ENCODE data around the gene ATP8A2.
A peak's percentile ranks its signal among the peaks of the same experiment; 100 is the strongest.

Gene ATP8A2

DNA sequence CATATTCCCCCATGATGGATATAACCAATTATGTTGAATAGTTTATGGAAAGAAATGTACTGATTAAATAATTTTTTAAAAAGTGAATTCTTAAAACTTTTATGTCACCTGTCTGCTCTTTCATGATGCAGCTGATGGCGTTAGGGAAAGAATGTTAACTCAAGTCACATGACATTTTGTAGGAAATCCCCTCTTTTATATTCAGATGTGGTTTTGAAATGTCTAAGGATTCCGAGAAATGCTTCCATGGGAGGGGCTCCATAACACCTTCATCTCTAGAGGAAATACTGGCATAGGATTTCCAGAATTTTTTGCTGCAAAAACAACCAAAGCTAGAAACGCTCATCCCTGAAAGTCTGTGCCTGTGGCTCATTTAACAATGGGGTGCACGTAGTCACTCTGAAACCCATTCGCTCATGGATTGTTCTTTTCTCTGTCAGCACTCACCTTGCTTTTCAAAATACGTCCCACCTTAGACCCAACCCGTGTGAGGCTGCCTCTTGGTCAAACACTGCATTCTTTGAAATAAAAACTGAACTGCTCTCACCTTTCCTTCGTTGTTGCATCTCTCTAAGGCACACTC is 391.1 kb downstream of the ATP8A2 start:
- H3K9ac ChIP-seq (ENCODE audit: insufficient read length), result no peak overlapping the region
- H3K9me3 ChIP-seq (ENCODE audit: low read depth, low read length), result no peaks in the 10 kb centered on the region
- no peak overlapping the region for H3K27ac ChIP-seq
- no peak for DNase-seq (ENCODE audit: low read depth, low spot score)
- H3K36me3 ChIP-seq (ENCODE audit: insufficient read depth, low read length), result no peaks in the 10 kb centered on the region
- H3K4me3 ChIP-seq, result no peak overlapping the region
- TF ChIP-seq EZH2 (IDR thresholded peaks at IDR 0.05), result no peak
- no peak for TF ChIP-seq FOXP2 (optimal IDR thresholded peaks at IDR 0.05; ENCODE audit: control extremely low read depth, extremely low read length, insufficient read depth)
- TF ChIP-seq POLR2AphosphoS5 (IDR thresholded peaks at IDR 0.05; ENCODE audit: borderline replicate concordance, low read depth, low read length), result no peak

DNA sequence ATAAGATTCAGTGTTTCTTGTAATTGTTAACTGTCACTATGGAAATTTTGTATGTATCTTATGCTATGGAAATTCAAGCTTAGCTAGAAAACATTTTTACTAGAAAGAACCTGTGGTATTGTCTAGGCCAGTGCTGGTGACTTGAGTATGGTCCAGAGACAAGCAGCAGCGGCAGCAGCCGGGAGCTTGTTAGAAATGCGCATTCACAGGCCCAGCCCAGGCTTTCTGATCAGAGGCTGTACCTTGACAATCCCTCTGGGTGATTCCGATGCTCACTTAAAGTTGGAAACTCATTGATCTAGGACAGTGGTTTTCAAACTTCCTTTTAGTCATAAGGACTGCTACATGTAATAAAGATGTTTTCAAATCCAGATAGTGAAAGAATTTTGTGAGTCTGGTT is 392.6 kb downstream of the ATP8A2 start:
- Histone ChIP-seq H3K4me3 (no peak overlapping the region), H3K9ac (ENCODE audit: insufficient read length) (no peak overlapping the region), H3K27ac (no peak overlapping the region), H3K36me3 (ENCODE audit: insufficient read depth, low read length) (no peaks in the 10 kb centered on the region), H3K9me3 (ENCODE audit: low read depth, low read length) (no peaks in the 10 kb centered on the region)
- DNase-seq (ENCODE audit: low read depth, low spot score), result no peak
- TF ChIP-seq EZH2 (IDR thresholded peaks at IDR 0.05) (no peak), FOXP2 (optimal IDR thresholded peaks at IDR 0.05; ENCODE audit: control extremely low read depth, extremely low read length, insufficient read depth) (no peak), POLR2AphosphoS5 (IDR thresholded peaks at IDR 0.05; ENCODE audit: borderline replicate concordance, low read depth, low read length) (no peak)

GRCh38 chr13:25765266-25765665 is 393.5 kb downstream of the ATP8A2 start:
- TF ChIP-seq FOXP2 (optimal IDR thresholded peaks at IDR 0.05; ENCODE audit: control extremely low read depth, extremely low read length, insufficient read depth), result no peak
- no peak for TF ChIP-seq POLR2AphosphoS5 (IDR thresholded peaks at IDR 0.05; ENCODE audit: borderline replicate concordance, low read depth, low read length)
- TF ChIP-seq EZH2 (IDR thresholded peaks at IDR 0.05), result no peak
- no peak for DNase-seq (ENCODE audit: low read depth, low spot score)
- Histone ChIP-seq H3K9me3 (ENCODE audit: low read depth, low read length) (no peaks in the 10 kb centered on the region), H3K27ac (no peak overlapping the region), H3K9ac (ENCODE audit: insufficient read length) (no peak overlapping the region), H3K36me3 (ENCODE audit: insufficient read depth, low read length) (no peaks in the 10 kb centered on the region), H3K4me3 (no peak overlapping the region)

GRCh38 chr13:25766576-25766975 is 394.8 kb downstream of the ATP8A2 start:
- no peak for DNase-seq (ENCODE audit: low read depth, low spot score)
- H3K27ac ChIP-seq, result no peak overlapping the region
- no peak for TF ChIP-seq EZH2 (IDR thresholded peaks at IDR 0.05)
- no peak for TF ChIP-seq POLR2AphosphoS5 (IDR thresholded peaks at IDR 0.05; ENCODE audit: borderline replicate concordance, low read depth, low read length)
- no peak for TF ChIP-seq FOXP2 (optimal IDR thresholded peaks at IDR 0.05; ENCODE audit: control extremely low read depth, extremely low read length, insufficient read depth)
- no peaks in the 10 kb centered on the region for H3K36me3 ChIP-seq (ENCODE audit: insufficient read depth, low read length)
- H3K9me3 ChIP-seq (ENCODE audit: low read depth, low read length), result no peaks in the 10 kb centered on the region
- H3K4me3 ChIP-seq, result no peak overlapping the region
- H3K9ac ChIP-seq (ENCODE audit: insufficient read length), result no peak overlapping the region

DNA sequence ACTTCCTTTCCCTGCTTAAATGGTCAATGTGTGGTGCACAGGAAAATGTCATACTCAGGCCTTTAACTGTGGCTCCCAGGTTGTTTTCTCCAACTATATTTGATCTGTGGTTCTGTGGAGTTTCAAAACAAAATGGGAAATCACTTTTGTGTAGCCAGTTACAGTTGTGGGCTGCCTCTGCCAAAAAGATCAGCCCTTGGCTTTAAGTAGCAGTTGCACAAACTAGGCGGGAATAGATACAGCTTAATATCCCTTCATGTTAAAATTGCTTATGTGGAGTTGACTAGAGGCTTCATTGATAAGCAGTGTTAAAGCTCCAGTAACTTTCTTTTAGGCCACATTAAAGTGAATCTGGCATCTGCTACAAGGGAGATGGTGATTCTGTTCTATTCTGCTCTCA is 395.2 kb downstream of the ATP8A2 start:
- H3K36me3 ChIP-seq (ENCODE audit: insufficient read depth, low read length), result no peaks in the 10 kb centered on the region
- H3K9ac ChIP-seq (ENCODE audit: insufficient read length), result no peak overlapping the region
- DNase-seq (ENCODE audit: low read depth, low spot score), result no peak
- H3K4me3 ChIP-seq, result no peak overlapping the region
- no peak overlapping the region for H3K27ac ChIP-seq
- TF ChIP-seq POLR2AphosphoS5 (IDR thresholded peaks at IDR 0.05; ENCODE audit: borderline replicate concordance, low read depth, low read length), result no peak
- TF ChIP-seq EZH2 (IDR thresholded peaks at IDR 0.05), result no peak
- TF ChIP-seq FOXP2 (optimal IDR thresholded peaks at IDR 0.05; ENCODE audit: control extremely low read depth, extremely low read length, insufficient read depth), result no peak
- H3K9me3 ChIP-seq (ENCODE audit: low read depth, low read length), result no peaks in the 10 kb centered on the region

- no peak for DNase-seq (ENCODE audit: low read depth, low spot score)
- no peak overlapping the region for H3K27ac ChIP-seq
These were observed 396.6 kb downstream of the ATP8A2 start for GRCh38 chr13:25768376-25768775.

DNA sequence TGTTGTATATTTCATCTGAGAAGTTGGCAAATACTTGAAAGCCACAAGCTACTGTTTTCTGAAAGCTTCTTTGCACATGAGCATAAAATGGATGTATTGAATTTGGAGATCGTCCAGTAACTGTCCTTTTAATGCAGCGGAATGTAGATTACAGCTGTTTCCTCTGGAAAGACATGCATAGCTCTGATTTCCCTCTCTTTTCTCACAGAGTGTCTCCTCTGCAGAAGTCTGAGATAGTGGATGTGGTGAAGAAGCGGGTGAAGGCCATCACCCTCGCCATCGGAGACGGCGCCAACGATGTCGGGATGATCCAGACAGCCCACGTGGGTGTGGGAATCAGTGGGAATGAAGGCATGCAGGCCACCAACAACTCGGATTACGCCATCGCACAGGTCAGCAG is 397.1 kb downstream of the ATP8A2 start:
- H3K4me3 ChIP-seq, result 0 out of 2 replicates have a peak overlapping the region, but pooled peaks have one; percentile 6
- DNase-seq (ENCODE audit: low read depth, low spot score), result no peak
- no peak overlapping the region for H3K27ac ChIP-seq
- H3K9me3 ChIP-seq (ENCODE audit: low read depth, low read length), result no peaks in the 10 kb centered on the region
- H3K9ac ChIP-seq (ENCODE audit: insufficient read length), result no peak overlapping the region
- TF ChIP-seq FOXP2 (optimal IDR thresholded peaks at IDR 0.05; ENCODE audit: control extremely low read depth, extremely low read length, insufficient read depth), result no peak
- no peak for TF ChIP-seq EZH2 (IDR thresholded peaks at IDR 0.05)
- no peak for TF ChIP-seq POLR2AphosphoS5 (IDR thresholded peaks at IDR 0.05; ENCODE audit: borderline replicate concordance, low read depth, low read length)
- no peaks in the 10 kb centered on the region for H3K36me3 ChIP-seq (ENCODE audit: insufficient read depth, low read length)

More at GRCh38 chr13:25768376-25768775, 396.6 kb downstream of the ATP8A2 start:
- Histone ChIP-seq H3K4me3 (0 out of 2 replicates have a peak overlapping the region, but pooled peaks have one; percentile 6), H3K9ac (ENCODE audit: insufficient read length) (no peak overlapping the region), H3K9me3 (ENCODE audit: low read depth, low read length) (no peaks in the 10 kb centered on the region), H3K36me3 (ENCODE audit: insufficient read depth, low read length) (no peaks in the 10 kb centered on the region)
- TF ChIP-seq POLR2AphosphoS5 (IDR thresholded peaks at IDR 0.05; ENCODE audit: borderline replicate concordance, low read depth, low read length) (no peak), FOXP2 (optimal IDR thresholded peaks at IDR 0.05; ENCODE audit: control extremely low read depth, extremely low read length, insufficient read depth) (no peak), EZH2 (IDR thresholded peaks at IDR 0.05) (no peak)

- TF ChIP-seq POLR2AphosphoS5 (IDR thresholded peaks at IDR 0.05; ENCODE audit: borderline replicate concordance, low read depth, low read length), result no peak
- no peak for TF ChIP-seq FOXP2 (optimal IDR thresholded peaks at IDR 0.05; ENCODE audit: control extremely low read depth, extremely low read length, insufficient read depth)
- TF ChIP-seq EZH2 (IDR thresholded peaks at IDR 0.05), result no peak
- Histone ChIP-seq H3K4me3 (no peak overlapping the region), H3K9me3 (ENCODE audit: low read depth, low read length) (no peaks in the 10 kb centered on the region), H3K27ac (no peak overlapping the region), H3K36me3 (ENCODE audit: insufficient read depth, low read length) (no peaks in the 10 kb centered on the region), H3K9ac (ENCODE audit: insufficient read length) (no peak overlapping the region)
- no peak for DNase-seq (ENCODE audit: low read depth, low spot score)
These were observed 398.8 kb downstream of the ATP8A2 start for GRCh38 chr13:25770601-25771000.

DNA sequence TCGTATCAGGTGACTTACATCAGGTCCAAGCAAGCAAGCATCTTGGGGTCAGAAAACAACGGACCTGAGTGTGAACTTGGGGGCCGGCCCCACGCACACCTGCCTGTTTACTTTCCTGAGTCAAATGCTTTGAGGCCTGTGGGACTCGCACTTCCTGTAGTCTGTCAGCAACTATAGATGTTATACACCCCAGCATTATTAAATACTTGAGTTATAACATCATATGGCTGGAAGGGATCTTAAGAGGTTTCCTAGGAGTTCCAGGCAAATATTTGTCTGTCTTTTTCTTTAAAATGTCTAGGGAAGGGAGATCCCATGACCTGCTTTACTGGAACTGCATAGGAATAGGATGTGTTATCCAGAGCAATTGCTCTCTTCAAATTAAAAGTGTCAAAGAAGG is 399.4 kb downstream of the ATP8A2 start:
- TF ChIP-seq POLR2AphosphoS5 (IDR thresholded peaks at IDR 0.05; ENCODE audit: borderline replicate concordance, low read depth, low read length), result no peak
- no peak for TF ChIP-seq EZH2 (IDR thresholded peaks at IDR 0.05)
- no peak for TF ChIP-seq FOXP2 (optimal IDR thresholded peaks at IDR 0.05; ENCODE audit: control extremely low read depth, extremely low read length, insufficient read depth)
- no peak for DNase-seq (ENCODE audit: low read depth, low spot score)

More for the DNA sequence above, 399.4 kb downstream of the ATP8A2 start:
- no peak overlapping the region for H3K9ac ChIP-seq (ENCODE audit: insufficient read length)
- no peaks in the 10 kb centered on the region for H3K9me3 ChIP-seq (ENCODE audit: low read depth, low read length)
- H3K4me3 ChIP-seq, result no peak overlapping the region
- H3K36me3 ChIP-seq (ENCODE audit: insufficient read depth, low read length), result no peaks in the 10 kb centered on the region
- H3K27ac ChIP-seq, result no peak overlapping the region
